ENCODE data around the gene HLA-DRA.

GRCh38 chr6:32445321-32445854 lies 5.7 kb downstream of the HLA-DRA start:
- TF ChIP-seq CTCF (conservative IDR thresholded peaks at IDR 0.05 in 1 of 2, IDR thresholded peaks at IDR 0.05 in 1 of 2; ENCODE audit: low read depth in 1 of 2, low read length in 2 of 2): no peak
- no peak for TF ChIP-seq EZH2 (IDR thresholded peaks at IDR 0.05; ENCODE audit: low read length, missing control alignments)
